HUES6 (cell line): Measurements from ENCODE around the gene IL1RAPL2.
A peak's percentile ranks its signal among the peaks of the same experiment; 100 is the strongest.
"Not testable (repeated sequence)": the region's sequence is repeated elsewhere in the genome, so short reads cannot be mapped to it uniquely, and the experiment has no call there.

Experiments
- H3K27ac ChIP-seq: 2 replicates; pipeline ENCODE4 v1.7.0; 2013; ENCODE audit warnings: low read depth, mild to moderate bottlenecking, low read length, inconsistent platforms
- H3K27me3 ChIP-seq: 2 replicates; pipeline ENCODE4 v1.6.1; 2013; ENCODE audit warnings: low read length; ENCODE audit not compliant: control insufficient read depth, insufficient read depth
- H3K36me3 ChIP-seq: 2 replicates; pipeline ENCODE4 v1.6.1; 2013; ENCODE audit warnings: low read length; ENCODE audit not compliant: control insufficient read depth, insufficient read depth
- H3K4me1 ChIP-seq: 2 replicates; pipeline ENCODE4 v1.6.1; 2013; ENCODE audit warnings: low read length; ENCODE audit not compliant: control insufficient read depth, insufficient read depth
- H3K4me3 ChIP-seq: 2 replicates; pipeline ENCODE4 v1.5.1; 2013; ENCODE audit warnings: low read depth, low read length
- H3K9ac ChIP-seq: one replicate; pipeline ENCODE4 v1.6.1; 2013; ENCODE audit warnings: mild to moderate bottlenecking, low read length
- H3K9me3 ChIP-seq: 2 replicates; pipeline ENCODE4 v1.6.1; 2013; ENCODE audit warnings: low read depth, low read length; ENCODE audit not compliant: control insufficient read depth, insufficient read depth

The IL1RAPL2 gene

GRCh38 chrX:104852241-104852640, 286.2 kb downstream of the IL1RAPL2 start:
- Histone ChIP-seq H3K4me3 (no peak overlapping the region), H3K27me3 (no peaks in the 10 kb centered on the region; the same call in 1 of the 2 replicates), H3K36me3 (no peaks in the 10 kb centered on the region), H3K4me1 (peaks cover 21% of the 10 kb centered on the region), H3K9me3 (no peaks in the 10 kb centered on the region), H3K9ac (no peak overlapping the region), H3K27ac (peak overlapping the region; percentile 75; the same call in 1 of the 2 replicates)

DNA sequence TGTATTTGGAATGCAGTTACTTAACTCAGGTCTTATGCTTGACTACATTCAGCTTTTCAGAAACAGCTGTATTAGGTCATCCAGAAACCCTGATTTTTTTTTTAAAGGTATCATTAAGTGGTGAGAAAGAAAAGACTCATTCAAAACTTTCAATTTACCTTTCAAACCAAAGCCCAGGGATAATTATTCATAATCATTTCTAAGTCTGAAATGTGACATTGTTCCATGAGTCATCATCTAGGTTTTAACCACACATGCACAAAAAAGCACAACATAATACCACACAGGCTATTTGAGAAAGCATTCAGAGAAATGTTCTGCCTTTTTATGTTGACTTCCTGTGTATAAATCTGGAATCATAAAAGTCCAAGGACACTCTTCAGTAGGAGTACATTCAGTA, 288.2 kb downstream of the IL1RAPL2 start:
- H3K36me3 ChIP-seq = no peaks in the 10 kb centered on the region
- H3K9me3 ChIP-seq = no peaks in the 10 kb centered on the region
- H3K9ac ChIP-seq = no peak overlapping the region
- H3K4me1 ChIP-seq = peaks cover 21% of the 10 kb centered on the region
- no peak overlapping the region for H3K4me3 ChIP-seq
- H3K27ac ChIP-seq = no peak overlapping the region
- no peaks in the 10 kb centered on the region; the same call in 1 of the 2 replicates for H3K27me3 ChIP-seq

DNA sequence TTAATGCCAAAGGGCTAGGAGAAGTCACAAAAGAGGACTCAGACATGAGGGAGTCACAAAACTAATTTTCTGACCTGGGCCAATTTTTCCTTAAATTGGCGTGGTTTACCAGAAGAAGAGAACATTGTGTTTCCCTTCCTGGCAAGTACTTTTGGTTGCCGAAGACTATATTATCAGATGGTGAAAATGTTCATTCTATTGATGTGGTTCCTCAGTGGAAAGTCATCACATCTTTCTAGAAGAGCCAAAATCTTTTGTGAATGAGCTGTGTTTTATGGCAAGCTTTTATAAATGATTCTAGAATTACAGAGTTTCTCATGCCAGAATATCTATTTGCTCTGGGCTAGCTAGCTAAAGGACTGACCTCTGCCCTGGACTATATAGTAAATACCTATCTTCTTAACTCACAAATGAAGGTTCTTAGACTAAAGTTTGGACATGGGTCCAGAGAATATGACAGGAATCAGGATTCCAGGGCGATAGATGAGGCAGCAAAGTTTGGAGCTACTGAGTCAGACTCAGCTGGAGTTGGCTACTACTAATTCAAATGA, 288.9 kb downstream of the IL1RAPL2 start:
- Histone ChIP-seq H3K4me3 (no peak overlapping the region), H3K36me3 (no peaks in the 10 kb centered on the region), H3K27ac (no peak overlapping the region), H3K9ac (no peak overlapping the region), H3K27me3 (no peaks in the 10 kb centered on the region; the same call in 1 of the 2 replicates), H3K9me3 (no peaks in the 10 kb centered on the region), H3K4me1 (peaks cover 21% of the 10 kb centered on the region)

GRCh38 chrX:104863466-104863865, 297.5 kb downstream of the IL1RAPL2 start:
- H3K36me3 ChIP-seq = no peaks in the 10 kb centered on the region

GRCh38 chrX:104864296-104864695, 298.3 kb downstream of the IL1RAPL2 start:
- Histone ChIP-seq H3K4me3 (no peak overlapping the region), H3K27ac (no peak overlapping the region), H3K9ac (no peak overlapping the region), H3K9me3 (no peaks in the 10 kb centered on the region), H3K27me3 (peaks cover 7% of the 10 kb centered on the region; the same call in 1 of the 2 replicates), H3K4me1 (no peaks in the 10 kb centered on the region), H3K36me3 (no peaks in the 10 kb centered on the region)

More at GRCh38 chrX:104863466-104863865, 297.5 kb downstream of the IL1RAPL2 start:
- H3K27ac ChIP-seq = no peak overlapping the region
- no peaks in the 10 kb centered on the region for H3K4me1 ChIP-seq
- H3K27me3 ChIP-seq = peaks cover 7% of the 10 kb centered on the region; the same call in 1 of the 2 replicates
- no peak overlapping the region for H3K9ac ChIP-seq
- no peaks in the 10 kb centered on the region for H3K9me3 ChIP-seq
- no peak overlapping the region for H3K4me3 ChIP-seq

- Histone ChIP-seq H3K9me3 (no peaks in the 10 kb centered on the region), H3K27ac (no peak overlapping the region), H3K36me3 (no peaks in the 10 kb centered on the region), H3K27me3 (no peaks in the 10 kb centered on the region; the same call in 1 of the 2 replicates), H3K4me3 (no peak overlapping the region), H3K9ac (no peak overlapping the region), H3K4me1 (no peaks in the 10 kb centered on the region)
Measured at GRCh38 chrX:104877504-104877903, 311.5 kb downstream of the IL1RAPL2 start.

- H3K27ac ChIP-seq = no peak overlapping the region
- no peaks in the 10 kb centered on the region for H3K36me3 ChIP-seq
- peaks cover 5% of the 10 kb centered on the region; the same call in 1 of the 2 replicates for H3K27me3 ChIP-seq
- no peaks in the 10 kb centered on the region for H3K4me1 ChIP-seq
- H3K9me3 ChIP-seq = no peaks in the 10 kb centered on the region
- H3K4me3 ChIP-seq = no peak overlapping the region
- no peak overlapping the region for H3K9ac ChIP-seq
Measured at GRCh38 chrX:104902070-104902469, 336.1 kb downstream of the IL1RAPL2 start.

GRCh38 chrX:104909694-104910093, 343.7 kb downstream of the IL1RAPL2 start:
- H3K36me3 ChIP-seq, H3K4me1 ChIP-seq, H3K27me3 ChIP-seq, H3K9me3 ChIP-seq, H3K27ac ChIP-seq: not testable (repeated sequence)
- peak overlapping the region; percentile 77 for H3K9ac ChIP-seq
- peak overlapping the region; percentile 92 for H3K4me3 ChIP-seq

- Histone ChIP-seq H3K9me3 (no peaks in the 10 kb centered on the region), H3K36me3 (no peaks in the 10 kb centered on the region), H3K4me3 (no peak overlapping the region), H3K27ac (no peak overlapping the region), H3K9ac (no peak overlapping the region), H3K4me1 (peaks cover 8% of the 10 kb centered on the region; the same call in 1 of the 2 replicates), H3K27me3 (no peaks in the 10 kb centered on the region)
Measured at GRCh38 chrX:104913348-104913747, 347.3 kb downstream of the IL1RAPL2 start.

- not testable (repeated sequence) for H3K27me3 ChIP-seq, H3K4me3 ChIP-seq, H3K4me1 ChIP-seq, H3K36me3 ChIP-seq, H3K27ac ChIP-seq, H3K9me3 ChIP-seq, H3K9ac ChIP-seq
Measured at GRCh38 chrX:104914686-104915085, 348.7 kb downstream of the IL1RAPL2 start.

- no peak overlapping the region for H3K4me3 ChIP-seq
- H3K9ac ChIP-seq = no peak overlapping the region
- H3K27ac ChIP-seq = no peak overlapping the region
- H3K27me3 ChIP-seq = no peaks in the 10 kb centered on the region
- H3K9me3 ChIP-seq = no peaks in the 10 kb centered on the region
- H3K4me1 ChIP-seq = peaks cover 3% of the 10 kb centered on the region; the same call in 1 of the 2 replicates
- H3K36me3 ChIP-seq = no peaks in the 10 kb centered on the region
Measured at GRCh38 chrX:104918122-104918521, 352.1 kb downstream of the IL1RAPL2 start.
